GM13977 (cell line): ENCODE data around the gene EPHB1.

Experiments
- DNase-seq: peaks from one replicate; pipeline ENCODE4 v3.0.0; 2012; ENCODE audit warnings: low spot score
- CTCF ChIP-seq: IDR thresholded peaks from 2 replicates; pipeline ENCODE4 v1.5.1; 2012; ENCODE audit warnings: mild to moderate bottlenecking, control low read depth; ENCODE audit not compliant: insufficient read depth; ENCODE audit errors: extremely low read depth, missing control alignments
- in situ Hi-C: fragments of 300-500 bp; cut with MboI; formaldehyde crosslinking; loops from one replicate; pipeline ENCODE4 v1.12.0; 2022; ENCODE audit warnings: low sequenced_read_pairs, low pct_unique_long_range_greater_than_20kb, mixed read lengths, inconsistent platforms; ENCODE audit not compliant: unreplicated experiment

The EPHB1 gene

GRCh38 chr3:134972836-134973455, 177.9 kb downstream of the EPHB1 start:
- no peak for DNase-seq
- TF ChIP-seq CTCF = no peak
- in situ Hi-C loops = no loop called here

- in situ Hi-C loops = no loop called here
- no peak for TF ChIP-seq CTCF
Observed at GRCh38 chr3:134974624-134975023, 179.6 kb downstream of the EPHB1 start.

GRCh38 chr3:134976948-134977347, 181.9 kb downstream of the EPHB1 start:
- TF ChIP-seq CTCF = no peak
- in situ Hi-C loops = no loop called here
- no peak for DNase-seq

More at GRCh38 chr3:134974624-134975023, 179.6 kb downstream of the EPHB1 start:
- no peak for DNase-seq

- peak; percentile 13 for TF ChIP-seq CTCF
- no peak for DNase-seq
- in situ Hi-C loops = no loop called here
Observed at GRCh38 chr3:134978658-134979057, 183.6 kb downstream of the EPHB1 start.

- in situ Hi-C loops = no loop called here
- DNase-seq = no peak
- no peak for TF ChIP-seq CTCF
Observed at GRCh38 chr3:134985864-134986715, 191.0 kb downstream of the EPHB1 start.

- DNase-seq = no peak
Observed at GRCh38 chr3:134988666-134989065, 193.6 kb downstream of the EPHB1 start.

More at GRCh38 chr3:134988666-134989065, 193.6 kb downstream of the EPHB1 start:
- TF ChIP-seq CTCF = no peak
- in situ Hi-C loops = no loop called here
